NCI-H2107 (cell line): ENCODE measurements around the gene LRRC38.
"Not testable (repeated sequence)": the region's sequence is repeated elsewhere in the genome, so short reads cannot be mapped to it uniquely, and the experiment has no call there.

Experiments
- DNase-seq: peaks from one replicate; lab custom pipeline; 2025; lab: John Stamatoyannopoulos, UW

Gene LRRC38

DNA sequence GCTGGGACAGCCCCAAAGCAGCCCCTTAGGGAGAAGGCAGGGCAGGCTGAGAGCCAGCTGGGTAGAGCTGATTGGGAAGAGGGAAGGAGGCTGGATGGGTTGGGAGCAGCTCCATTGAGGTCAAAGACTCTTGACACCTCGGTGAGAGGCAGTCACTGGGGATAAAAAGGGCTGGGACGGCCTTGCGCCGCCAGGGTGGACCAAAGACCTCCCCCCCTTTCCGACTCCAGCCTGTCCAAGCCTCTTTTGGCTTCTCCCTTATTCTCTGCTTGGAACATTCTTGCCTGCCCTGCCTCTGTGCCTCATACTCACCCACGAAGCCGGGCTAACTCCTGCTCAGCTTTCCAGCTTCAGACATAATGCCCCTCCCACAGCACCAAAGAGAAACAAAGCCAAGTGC lies 51.1 kb downstream of the LRRC38 start:
- no peak for DNase-seq

DNA sequence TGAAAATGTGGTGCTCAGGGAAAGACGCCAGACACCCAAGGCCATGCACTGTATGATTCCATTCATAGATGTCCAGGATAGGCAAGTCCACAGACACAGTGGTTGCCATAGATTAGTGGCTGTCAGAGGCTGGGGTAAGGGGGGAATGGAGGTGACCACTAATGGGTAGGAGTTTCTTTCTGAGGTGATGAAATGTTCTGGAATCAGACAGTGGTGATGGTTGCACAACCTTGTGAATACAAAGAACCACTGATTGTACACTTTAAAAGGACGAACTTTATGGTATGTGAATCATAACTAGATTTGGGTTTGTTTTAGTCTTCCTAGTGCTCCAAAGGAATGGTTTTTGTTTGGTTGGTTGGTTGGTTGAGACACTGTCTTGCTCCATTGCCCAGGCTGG lies 51.8 kb downstream of the LRRC38 start:
- DNase-seq = no peak

DNA sequence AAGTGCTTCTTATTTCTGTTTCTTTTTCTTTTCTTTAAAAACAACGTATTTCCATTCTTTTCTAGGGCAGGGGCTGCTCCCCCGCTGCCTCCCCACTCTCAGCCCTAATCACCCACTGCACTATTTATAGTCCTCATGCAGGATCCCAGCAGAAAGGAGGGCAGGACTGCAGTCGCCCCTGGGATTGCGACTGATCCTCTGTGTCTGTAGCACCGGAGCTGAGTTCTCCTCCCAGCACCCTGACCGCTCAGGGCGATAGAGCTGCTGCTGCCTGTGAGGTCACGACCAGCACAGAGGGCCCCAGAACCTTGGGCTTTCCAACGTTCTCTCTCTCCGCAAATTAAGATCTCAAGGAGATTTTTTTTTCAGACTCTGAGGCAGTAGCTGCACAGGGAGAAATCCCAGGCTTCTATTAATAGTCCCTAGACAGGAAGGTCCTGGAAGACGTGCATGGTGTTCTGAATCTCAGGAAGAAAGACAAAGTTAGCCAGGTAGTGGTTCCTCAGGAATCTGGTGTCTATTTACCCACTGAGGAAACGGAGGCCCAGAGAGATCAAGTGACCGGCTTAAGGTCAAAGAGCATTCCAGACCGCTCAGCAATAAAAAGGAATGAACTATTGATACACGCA lies 56.8 kb downstream of the LRRC38 start:
- no peak for DNase-seq

- no peak for DNase-seq
Measured at GRCh38 chr1:13451399-13451965, 62.3 kb downstream of the LRRC38 start.

DNA sequence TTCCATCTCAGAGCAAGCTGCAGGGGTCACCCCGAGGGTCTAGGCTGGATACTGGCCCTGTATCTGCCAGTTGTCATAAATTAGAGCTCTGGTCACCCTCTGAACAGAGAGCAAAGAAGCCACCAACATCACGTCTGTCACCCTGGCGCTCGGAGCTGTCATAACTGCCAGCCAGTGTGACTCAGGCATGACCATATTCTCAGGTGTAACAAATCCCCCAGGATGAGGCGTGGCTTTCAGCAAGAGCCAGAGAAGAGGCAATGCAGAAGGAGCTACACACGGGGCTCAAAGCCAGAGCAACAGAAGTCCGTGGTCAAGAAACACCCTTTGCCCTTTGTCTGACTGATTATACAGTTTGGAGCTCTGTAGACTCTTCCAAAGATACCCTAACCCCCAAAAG lies 63.6 kb downstream of the LRRC38 start:
- DNase-seq = no peak

DNA sequence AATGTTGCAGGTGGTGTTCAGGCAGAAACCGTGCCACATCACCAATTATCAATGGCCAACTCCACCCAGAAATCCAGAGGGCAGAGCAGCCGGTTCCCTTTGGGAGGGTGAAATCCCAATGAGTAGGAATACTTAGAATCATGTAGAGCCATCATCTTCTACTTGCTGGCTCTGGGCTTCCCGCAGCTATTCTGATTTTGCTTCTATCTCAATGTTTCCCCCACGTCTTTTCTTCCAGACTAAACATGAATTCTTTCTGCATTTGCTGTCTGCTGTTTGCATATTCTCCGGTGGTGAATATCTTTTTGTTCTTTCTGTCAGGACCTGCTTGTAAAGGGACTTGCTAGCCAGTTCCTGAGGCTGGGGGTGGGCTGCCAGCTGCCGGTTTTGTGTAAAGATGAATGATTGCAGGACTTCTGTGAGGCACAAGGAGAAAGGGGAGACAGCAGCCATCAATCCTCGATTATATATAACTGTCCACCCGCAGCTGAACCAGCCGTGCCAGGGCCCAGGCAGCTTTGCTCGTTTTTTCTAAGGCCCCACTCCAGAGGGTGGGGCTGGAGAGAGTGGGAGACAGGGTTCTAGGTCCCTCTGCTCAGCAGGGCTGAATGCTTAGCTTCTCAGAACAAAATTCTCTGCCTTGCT lies 70.3 kb downstream of the LRRC38 start:
- DNase-seq = no peak

- DNase-seq = not testable (repeated sequence)
Measured at GRCh38 chr1:13439104-13439783, 74.6 kb downstream of the LRRC38 start.

GRCh38 chr1:13435458-13435857 lies 78.3 kb downstream of the LRRC38 start:
- DNase-seq = no peak

GRCh38 chr1:13433694-13434358 lies 80.0 kb downstream of the LRRC38 start:
- not testable (repeated sequence) for DNase-seq

DNA sequence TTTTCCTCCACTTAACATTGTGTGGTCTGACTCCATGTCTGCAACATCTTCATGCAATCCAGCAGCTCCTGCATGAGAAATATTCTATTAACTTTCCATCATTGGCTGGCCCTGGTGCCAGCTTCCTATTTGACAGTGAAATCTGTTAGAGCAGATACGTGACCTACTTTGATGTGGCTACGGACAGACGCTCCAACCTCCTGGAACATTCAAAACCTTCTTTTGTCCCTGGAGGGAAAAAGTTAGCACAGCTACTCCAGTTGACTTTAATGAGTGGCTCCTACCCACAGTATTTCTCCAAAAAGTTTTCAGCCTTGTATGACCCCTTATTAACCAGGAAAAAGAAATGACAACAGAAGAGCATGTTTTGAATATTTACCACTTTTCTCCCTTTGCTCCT lies 81.6 kb downstream of the LRRC38 start:
- DNase-seq = no peak

GRCh38 chr1:13430495-13430894 lies 83.3 kb downstream of the LRRC38 start:
- DNase-seq = no peak
